Sigmoid colon (tissue), 7 donors: ENCODE results near the gene SV2B. TPM values are rescaled to one million over a fixed set of nuclear protein-coding genes. Genes with fewer than 3 reads are reported as not detected.

Experiments
- DNase-seq: peaks from one replicate; pipeline ENCODE4 v3.0.0-alpha.2; 2019
- H3K27ac ChIP-seq, 4 donors: fragments of 200-600 bp; sonication (generic); one replicate each; pipeline ENCODE4 v1.5.1; 2016 to 2019; ENCODE audit warnings: mild to moderate bottlenecking in 1 of 4
- H3K27me3 ChIP-seq, 3 donors: fragments of 200-600 bp; sonication (generic); one replicate each; pipeline ENCODE4 v1.5.1; 2019; ENCODE audit warnings: mild to moderate bottlenecking in 1 of 3
- H3K36me3 ChIP-seq, 4 donors: fragments of 200-600 bp; sonication (generic); one replicate each; pipeline ENCODE4 v1.5.1; 2016 to 2019
- H3K4me1 ChIP-seq, 4 donors: fragments of 200-600 bp; sonication (generic); one replicate each; pipeline ENCODE4 v1.5.1; 2017 to 2019
- H3K4me3 ChIP-seq, 4 donors: fragments of 200-600 bp; sonication (generic); one replicate each; pipeline ENCODE4 v1.5.1; 2017 to 2019; ENCODE audit warnings: mild to moderate bottlenecking in 2 of 4, moderate library complexity in 1 of 4
- H3K9me3 ChIP-seq, 4 donors: fragments of 200-600 bp in 3 of 4; sonication (generic) in 3 of 4; one replicate each; pipeline versions ENCODE4 v1.5.1 to v1.6.1; 2013 to 2019
- EP300 ChIP-seq, 4 donors: sonication (generic); formaldehyde crosslinking; IDR thresholded peaks; one replicate each; pipeline ENCODE4 v1.6.1; 2017; ENCODE audit warnings: antibody characterized with exemption in 4 of 4
- POLR2A ChIP-seq, 2 donors: fragments of 450-650 bp; IDR thresholded peaks; one replicate each; pipeline ENCODE4 v1.6.1; 2016; ENCODE audit warnings: antibody characterized with exemption in 2 of 2, mild to moderate bottlenecking in 2 of 2, moderate library complexity in 2 of 2
- POLR2AphosphoS5 ChIP-seq, 4 donors: sonication (generic); formaldehyde crosslinking; IDR thresholded peaks; one replicate each; pipeline ENCODE4 v1.6.1; 2017; ENCODE audit warnings: antibody characterized with exemption in 4 of 4
- WGBS, 2 donors: extraction: QIAGEN DNeasy Blood & Tissue Kit; methylation state at CpG; one replicate each; pipeline ENCODE4 v1.1.7; 2013; 5-methylcytosine and 5-hydroxymethylcytosine counted together
- intact Hi-C: fragments of 100-400 bp; cut with DNase I; formaldehyde crosslinking; loops from one replicate; pipeline ENCODE4 v1.15.1; 2023
- polyA plus RNA-seq, 3 donors: library from polyadenylated mRNA; stranded (reverse); fragments of 200-250 nt; gene quantifications; one replicate each; pipeline ENCODE4 v1.2.3, GENCODE V29; 2013
- total RNA-seq, 4 donors: library from RNA; depleted of rRNA; stranded (reverse); fragments of >200 nt; gene quantifications; one replicate each; pipeline ENCODE4 v1.1.0, GENCODE V29; 2016
- TF ChIP-seq, protein P1 (sequence below), 4 experiments: fragments of 450-650 bp in 3 of 4; fragments of 200-600 bp in 1 of 4; IDR thresholded peaks; one replicate each; pipeline ENCODE4 v1.5.1; 2016 to 2019; ENCODE audit warnings: antibody characterized with exemption in 4 of 4, mild to moderate bottlenecking in 3 of 4, moderate library complexity in 2 of 4
- donor health status: healthy with polysubstance abuse.
- donor health status: Bipolar disorder and iron deficiency.
- donor health status: healthy.

Gene SV2B
- total and polyA plus RNA-seq, 7 donors = 2.0 to 5.0 (median 3.1) TPM; not detected in 2

DNA sequence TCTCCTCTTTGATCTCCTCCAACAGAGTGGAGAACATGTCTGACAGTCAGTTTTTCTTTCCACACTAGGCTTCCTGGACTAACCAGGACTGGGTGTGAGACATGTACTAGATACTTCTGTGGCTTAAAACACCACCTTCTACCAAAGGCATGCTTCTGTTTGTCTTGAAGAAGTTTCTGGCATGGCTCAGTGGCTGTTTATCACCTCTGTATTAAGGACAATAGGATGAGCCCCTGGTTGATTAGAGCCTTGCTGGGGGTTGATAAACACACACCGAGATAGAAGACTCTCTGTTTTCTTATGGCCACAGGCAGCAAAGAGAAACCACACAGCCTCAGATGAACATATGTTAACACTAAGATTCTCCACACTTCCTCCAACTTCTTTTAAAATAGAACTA lies 40.5 kb downstream of the SV2B start:
- H3K4me3 ChIP-seq = no peak overlapping the region
- DNase-seq = no peak
- H3K36me3 ChIP-seq = no peaks in the 10 kb centered on the region
- TF ChIP-seq POLR2AphosphoS5 (IDR thresholded peaks at IDR 0.05) (no peak), EP300 (IDR thresholded peaks at IDR 0.05) (no peak), POLR2A (IDR thresholded peaks at IDR 0.05) (no peak)
- TF ChIP-seq, protein P1, sequence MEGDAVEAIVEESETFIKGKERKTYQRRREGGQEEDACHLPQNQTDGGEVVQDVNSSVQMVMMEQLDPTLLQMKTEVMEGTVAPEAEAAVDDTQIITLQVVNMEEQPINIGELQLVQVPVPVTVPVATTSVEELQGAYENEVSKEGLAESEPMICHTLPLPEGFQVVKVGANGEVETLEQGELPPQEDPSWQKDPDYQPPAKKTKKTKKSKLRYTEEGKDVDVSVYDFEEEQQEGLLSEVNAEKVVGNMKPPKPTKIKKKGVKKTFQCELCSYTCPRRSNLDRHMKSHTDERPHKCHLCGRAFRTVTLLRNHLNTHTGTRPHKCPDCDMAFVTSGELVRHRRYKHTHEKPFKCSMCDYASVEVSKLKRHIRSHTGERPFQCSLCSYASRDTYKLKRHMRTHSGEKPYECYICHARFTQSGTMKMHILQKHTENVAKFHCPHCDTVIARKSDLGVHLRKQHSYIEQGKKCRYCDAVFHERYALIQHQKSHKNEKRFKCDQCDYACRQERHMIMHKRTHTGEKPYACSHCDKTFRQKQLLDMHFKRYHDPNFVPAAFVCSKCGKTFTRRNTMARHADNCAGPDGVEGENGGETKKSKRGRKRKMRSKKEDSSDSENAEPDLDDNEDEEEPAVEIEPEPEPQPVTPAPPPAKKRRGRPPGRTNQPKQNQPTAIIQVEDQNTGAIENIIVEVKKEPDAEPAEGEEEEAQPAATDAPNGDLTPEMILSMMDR (IDR thresholded peaks at IDR 0.05) = no peak
- no peaks in the 10 kb centered on the region for H3K27me3 ChIP-seq
- H3K27ac ChIP-seq = no peak overlapping the region
- no peaks in the 10 kb centered on the region for H3K9me3 ChIP-seq
- 51 to 63% methylated on average over 1 of the region's 1 CpG for WGBS, 2 donors
- no peaks in the 10 kb centered on the region for H3K4me1 ChIP-seq
- intact Hi-C loops = no loop called here

DNA sequence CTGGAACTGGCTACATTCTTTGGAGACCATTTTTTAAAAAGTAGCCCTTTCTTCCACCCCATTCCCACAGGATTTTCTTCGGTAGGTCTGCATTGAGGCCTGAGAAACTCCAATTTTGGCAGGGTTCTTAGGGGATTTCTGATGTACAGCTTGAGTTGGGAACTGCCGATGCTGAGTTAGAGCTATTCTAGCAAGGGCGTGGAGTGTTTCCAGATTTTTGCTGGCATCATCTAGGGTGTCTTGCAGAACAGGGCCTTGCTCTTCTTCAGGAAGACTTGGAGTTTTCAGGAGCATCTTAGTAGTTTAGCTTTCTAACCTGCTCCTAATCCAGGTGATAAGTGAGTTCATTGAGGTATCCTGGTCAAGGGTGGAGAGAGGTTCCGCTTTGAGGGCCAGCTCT lies 41.0 kb downstream of the SV2B start:
- Histone ChIP-seq H3K27ac (no peak overlapping the region), H3K4me3 (no peak overlapping the region), H3K36me3 (no peaks in the 10 kb centered on the region), H3K4me1 (no peaks in the 10 kb centered on the region), H3K9me3 (no peaks in the 10 kb centered on the region), H3K27me3 (peaks cover 0 to 2% (median 0%) of the 10 kb centered on the region in 3 donors)
- no peak for TF ChIP-seq POLR2A (IDR thresholded peaks at IDR 0.05)
- TF ChIP-seq, protein P1 (IDR thresholded peaks at IDR 0.05) = no peak
- no peak for TF ChIP-seq EP300 (IDR thresholded peaks at IDR 0.05)
- TF ChIP-seq POLR2AphosphoS5 (IDR thresholded peaks at IDR 0.05) = no peak
- no peak for DNase-seq
- 70 to 84% methylated on average over 4 of the region's 4 CpGs for WGBS, 2 donors
- intact Hi-C loops = no loop called here

DNA sequence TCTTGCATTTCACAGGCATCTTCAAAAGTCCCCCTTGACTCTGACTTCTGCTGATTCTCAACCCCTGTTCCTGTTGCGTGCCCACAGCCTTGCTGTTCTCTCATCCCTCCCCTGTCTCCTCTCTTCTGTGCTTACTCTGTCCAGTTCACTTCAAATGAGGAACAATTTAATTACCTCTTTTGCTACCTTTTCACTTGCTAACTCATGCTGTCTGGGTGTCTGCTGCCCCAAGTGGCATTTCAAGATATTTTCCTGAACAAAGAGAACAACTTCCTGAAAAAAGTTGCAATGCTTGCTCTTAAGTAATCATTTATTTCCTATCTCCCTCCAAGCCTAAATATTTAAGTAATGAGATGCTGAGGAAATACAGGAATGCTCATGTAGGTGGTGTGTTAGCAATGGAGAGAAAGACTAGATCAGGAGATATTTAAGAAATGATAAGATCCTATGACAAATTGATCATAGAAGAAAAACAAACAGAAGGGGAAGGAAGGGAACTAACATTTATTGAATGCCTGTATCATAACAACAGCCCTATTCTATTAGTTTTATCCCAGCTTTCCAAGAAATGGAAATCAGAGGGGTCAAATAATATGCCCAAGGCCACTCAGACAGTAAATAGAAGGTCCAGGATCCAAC lies 42.2 kb downstream of the SV2B start:
- DNase-seq = no peak
- Histone ChIP-seq H3K4me1 (no peaks in the 10 kb centered on the region), H3K36me3 (no peaks in the 10 kb centered on the region), H3K9me3 (no peaks in the 10 kb centered on the region), H3K27me3 (peaks cover 0 to 3% (median 0%) of the 10 kb centered on the region in 3 donors), H3K4me3 (no peak overlapping the region), H3K27ac (no peak overlapping the region)
- no peak for TF ChIP-seq POLR2AphosphoS5 (IDR thresholded peaks at IDR 0.05)
- TF ChIP-seq EP300 (IDR thresholded peaks at IDR 0.05) = no peak
- no peak for TF ChIP-seq POLR2A (IDR thresholded peaks at IDR 0.05)
- TF ChIP-seq, protein P1 (IDR thresholded peaks at IDR 0.05) = no peak
- WGBS, 2 donors = 47 to 49% methylated on average over 1 of the region's 1 CpG
- intact Hi-C loops = no loop called here

DNA sequence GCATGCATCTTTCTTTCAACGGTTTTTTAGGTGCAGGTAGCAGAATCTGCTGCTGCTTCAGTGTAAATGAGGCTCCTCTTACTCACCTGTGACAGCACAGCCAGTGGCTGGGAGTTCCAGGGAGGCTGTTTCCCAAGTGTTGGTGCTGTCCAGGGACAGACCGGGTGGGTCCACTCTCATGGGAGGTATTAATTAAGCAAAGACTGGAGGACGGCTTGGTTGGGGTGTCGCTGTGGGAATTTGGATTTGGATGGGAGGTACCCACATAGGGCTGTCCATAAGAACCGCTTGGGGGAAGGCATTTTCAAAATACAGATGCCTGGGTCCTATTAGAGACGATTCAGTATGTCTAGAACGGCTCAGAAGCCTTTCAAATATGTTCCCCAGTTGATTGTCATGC lies 42.9 kb downstream of the SV2B start:
- Histone ChIP-seq H3K27me3 (peaks cover 0 to 3% (median 0%) of the 10 kb centered on the region in 3 donors), H3K9me3 (no peaks in the 10 kb centered on the region), H3K4me1 (no peaks in the 10 kb centered on the region), H3K36me3 (no peaks in the 10 kb centered on the region), H3K27ac (no peak overlapping the region), H3K4me3 (no peak overlapping the region)
- 69 to 71% methylated on average over 7 of the region's 7 CpGs for WGBS, 2 donors
- no peak for DNase-seq
- TF ChIP-seq POLR2A (IDR thresholded peaks at IDR 0.05) = no peak
- no peak for TF ChIP-seq EP300 (IDR thresholded peaks at IDR 0.05)
- TF ChIP-seq POLR2AphosphoS5 (IDR thresholded peaks at IDR 0.05) = no peak
- TF ChIP-seq, protein P1 (IDR thresholded peaks at IDR 0.05) = no peak
- intact Hi-C loops = no loop called here

DNA sequence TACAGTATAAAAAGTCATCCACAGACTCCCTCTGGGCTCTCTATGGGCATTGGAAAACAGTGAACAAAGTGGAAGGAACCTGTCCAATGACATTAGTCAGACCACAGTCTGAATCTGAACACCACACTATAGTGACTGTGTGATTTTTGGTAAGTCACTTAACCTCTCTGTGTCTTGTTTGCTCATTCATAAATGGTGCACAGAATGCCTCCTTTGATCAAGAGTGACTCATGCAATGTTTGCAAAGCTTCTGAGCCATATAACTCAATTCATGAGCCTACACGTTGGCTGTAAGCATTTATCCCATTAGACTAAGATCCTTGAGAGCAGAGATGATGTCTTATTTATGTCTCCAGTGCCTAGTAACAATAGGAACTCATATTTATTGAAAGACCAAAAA lies 46.7 kb downstream of the SV2B start:
- Histone ChIP-seq H3K4me1 (no peaks in the 10 kb centered on the region), H3K27me3 (peaks cover 0 to 3% (median 0%) of the 10 kb centered on the region in 3 donors), H3K36me3 (no peaks in the 10 kb centered on the region), H3K9me3 (no peaks in the 10 kb centered on the region), H3K4me3 (no peak overlapping the region), H3K27ac (no peak overlapping the region)
- intact Hi-C loops = no loop called here
- TF ChIP-seq POLR2AphosphoS5 (IDR thresholded peaks at IDR 0.05) (no peak), POLR2A (IDR thresholded peaks at IDR 0.05) (no peak), EP300 (IDR thresholded peaks at IDR 0.05) (no peak)
- TF ChIP-seq, protein P1 (IDR thresholded peaks at IDR 0.05) = no peak
- 19 to 53% methylated on average over 1 of the region's 1 CpG for WGBS, 2 donors
- no peak for DNase-seq
